GM19372 (cell line): ENCODE results near the gene RASD2.

Experiments used
- ATAC-seq: cut with Tn5 transposase; IDR thresholded peaks from one replicate; pipeline ENCODE4 v1.9.1; 2021; ENCODE audit warnings: mild to moderate bottlenecking, low read depth, moderate library complexity; ENCODE audit not compliant: unreplicated experiment

The RASD2 gene

DNA sequence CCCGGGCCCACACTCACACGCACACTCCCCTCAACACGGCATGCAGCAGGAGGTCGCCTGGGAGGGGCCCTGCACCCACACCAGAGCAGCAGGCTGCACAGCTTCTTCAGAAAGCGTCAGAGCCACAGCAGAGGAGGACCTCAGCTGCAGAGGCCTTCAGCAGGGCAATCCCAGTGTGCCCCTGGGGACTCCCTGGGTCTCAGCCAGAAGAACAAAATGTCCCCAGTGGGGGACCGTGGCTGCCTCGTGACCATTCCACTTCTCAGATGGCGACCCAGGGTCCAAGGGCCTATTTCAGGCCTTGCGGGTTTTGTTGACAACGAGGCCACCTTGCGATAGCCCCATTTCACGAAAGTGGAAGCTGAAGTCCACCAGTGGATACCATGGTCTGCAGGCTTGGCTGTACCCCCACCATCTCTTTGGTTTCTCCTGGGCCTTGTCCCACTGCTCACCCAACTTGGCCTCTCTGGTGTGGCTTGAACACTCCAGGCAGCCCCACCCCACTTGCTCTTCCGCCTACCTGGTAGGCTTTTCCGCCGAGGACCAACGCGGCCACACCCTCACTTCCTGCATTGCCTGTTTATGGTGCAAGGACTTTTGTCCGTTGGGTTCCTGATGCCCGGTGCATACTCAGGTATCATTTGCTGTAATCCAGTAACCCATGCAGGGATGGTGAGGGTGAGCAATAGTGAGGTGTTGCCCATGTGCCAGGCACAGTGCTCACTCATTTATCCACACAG is 38.4 kb downstream of the RASD2 start:
- no peak for ATAC-seq

- ATAC-seq = no peak
Measured at GRCh38 chr22:35580351-35581022, 39.9 kb downstream of the RASD2 start.

GRCh38 chr22:35581023-35581413 is 40.4 kb downstream of the RASD2 start:
- ATAC-seq = no peak

DNA sequence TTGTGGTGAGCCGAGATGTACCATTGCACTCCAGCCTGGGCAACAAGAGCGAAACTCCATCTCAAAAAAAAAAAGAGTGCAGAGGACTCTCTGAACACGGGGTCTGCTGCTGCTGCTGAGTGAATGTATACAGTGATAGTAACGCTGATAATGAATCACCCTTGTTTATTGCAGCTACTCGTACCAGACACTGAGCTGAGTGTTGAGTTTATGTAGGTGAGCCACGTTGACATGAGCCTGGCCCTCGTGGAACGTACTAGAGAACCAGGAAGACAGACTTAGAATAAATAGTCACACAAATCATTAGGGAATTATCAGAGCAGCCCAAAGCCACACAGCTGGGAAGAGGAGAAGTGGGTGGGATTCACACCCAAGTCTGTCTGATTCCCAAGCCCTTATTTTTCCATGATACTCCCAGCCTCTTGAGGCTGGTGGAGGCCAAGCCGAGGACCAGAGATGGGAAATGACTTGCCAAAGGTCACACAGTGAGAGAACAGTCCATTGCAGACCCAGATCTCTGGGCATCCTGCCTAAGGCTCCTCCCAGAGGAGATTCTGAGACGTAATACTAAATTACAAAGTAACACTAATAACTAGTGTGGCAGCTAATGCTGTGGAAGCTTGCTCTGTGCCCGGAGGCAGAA is 41.7 kb downstream of the RASD2 start:
- ATAC-seq = no peak

DNA sequence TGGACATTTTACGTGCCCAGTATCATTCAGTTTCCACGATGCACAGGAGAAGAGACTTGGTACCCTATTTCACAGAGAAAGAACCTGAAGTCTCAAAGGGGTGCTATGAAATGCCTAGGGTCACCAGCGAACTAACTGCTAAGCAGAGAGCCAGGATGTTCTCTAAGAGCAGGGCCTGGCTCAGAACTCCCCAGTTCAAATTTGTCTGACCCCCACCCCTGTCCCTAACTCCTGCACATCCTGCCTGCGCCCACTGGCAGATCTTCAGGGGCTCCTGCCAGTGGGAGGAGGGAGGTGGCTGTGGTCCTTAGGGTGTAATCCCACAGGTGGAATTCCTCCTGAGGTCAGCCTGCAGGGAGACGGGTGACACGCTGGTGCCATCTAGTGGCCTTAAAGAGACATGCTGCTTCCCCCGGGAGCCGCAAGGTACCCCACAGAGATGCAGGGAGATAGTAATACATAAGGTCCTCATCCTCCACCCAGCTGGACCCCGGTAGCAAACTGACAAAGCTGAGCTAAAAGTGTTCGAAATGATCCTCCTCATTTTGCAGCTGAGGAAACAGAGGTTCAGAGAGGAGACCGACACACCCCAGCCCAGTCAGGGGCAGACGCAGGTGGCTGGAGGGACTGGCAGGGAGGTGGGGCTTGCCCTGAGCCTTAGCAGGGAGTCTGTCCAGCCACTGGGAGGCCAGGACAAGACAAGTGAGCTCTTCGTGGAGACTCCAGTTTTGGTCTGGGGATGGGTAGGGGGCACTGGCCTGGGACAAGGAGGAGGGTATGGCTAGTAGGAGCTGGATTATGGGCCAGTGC is 42.4 kb downstream of the RASD2 start:
- ATAC-seq = no peak

- ATAC-seq = no peak
Measured at GRCh38 chr22:35586771-35587170, 46.1 kb downstream of the RASD2 start.

DNA sequence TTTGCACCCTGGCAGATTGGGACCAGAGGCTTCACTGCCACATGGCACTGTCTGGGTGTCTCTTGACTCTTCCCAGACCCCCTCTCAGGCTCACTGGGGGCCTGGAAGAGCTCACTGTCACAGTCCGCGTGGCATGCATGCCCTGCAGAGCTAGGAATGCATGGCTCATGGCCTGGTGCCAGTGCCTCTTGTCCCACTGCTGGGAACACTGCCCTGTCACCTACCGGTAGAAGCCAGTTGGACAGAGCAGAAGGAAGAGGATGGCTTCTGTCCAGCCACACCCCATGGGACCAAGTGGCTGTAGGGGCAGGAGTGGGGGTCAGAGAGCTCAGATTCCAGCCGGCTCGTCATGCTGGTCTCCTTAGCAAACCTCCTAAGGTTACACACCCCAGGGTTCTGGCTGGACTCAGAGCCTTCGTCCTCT is 46.8 kb downstream of the RASD2 start:
- no peak for ATAC-seq

DNA sequence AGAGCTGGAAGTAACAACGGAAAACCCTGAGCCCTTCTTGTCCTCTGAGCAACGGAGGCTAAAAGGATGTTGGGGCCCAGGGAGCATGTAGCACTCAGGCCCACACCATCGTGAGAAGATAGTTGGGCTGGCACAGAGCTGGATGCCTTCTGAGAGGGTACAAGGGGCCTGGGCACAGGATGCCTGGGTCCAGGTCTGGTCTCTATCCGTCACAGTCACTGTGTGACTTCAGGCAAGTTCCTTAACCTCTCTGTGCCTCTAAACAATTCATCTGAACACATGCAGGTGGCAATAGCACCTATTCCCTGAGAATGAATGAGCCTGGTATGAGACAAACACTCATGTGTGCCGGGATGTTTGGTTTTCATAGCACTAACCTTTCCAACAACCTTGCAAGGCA is 47.3 kb downstream of the RASD2 start:
- no peak for ATAC-seq

DNA sequence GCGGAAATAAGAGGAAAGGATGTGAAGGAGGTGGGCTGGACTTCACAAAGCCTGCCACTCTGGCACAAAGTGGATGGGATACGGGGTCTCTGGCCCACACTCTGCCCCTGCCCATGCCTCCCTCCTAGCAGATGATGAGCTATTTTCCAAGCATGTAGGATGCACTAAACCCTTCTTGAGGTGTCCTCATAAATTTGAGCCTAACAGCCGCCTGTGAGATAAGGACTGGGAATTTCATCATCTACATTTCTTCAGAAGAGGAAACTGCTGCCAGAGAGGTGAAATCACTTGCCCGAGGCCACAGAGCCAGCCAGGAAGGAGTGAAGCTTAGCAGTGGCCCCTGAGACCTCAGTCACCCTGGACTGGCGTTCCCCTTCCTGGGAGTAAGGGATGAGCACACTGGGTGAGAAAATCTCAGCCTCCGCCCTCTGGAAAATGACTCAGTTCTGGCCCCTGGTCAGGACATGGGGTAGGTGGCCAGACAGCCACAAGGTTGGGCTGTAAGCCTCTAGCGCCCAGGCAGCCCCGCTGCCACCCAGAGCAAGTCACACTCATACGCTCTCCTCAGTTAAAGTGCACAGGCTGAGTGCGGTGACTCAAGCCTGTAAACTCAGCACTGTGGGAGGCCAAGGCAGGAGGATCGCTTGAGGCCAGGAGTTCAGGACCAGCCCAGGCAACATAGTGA is 48.6 kb downstream of the RASD2 start:
- ATAC-seq = no peak

GRCh38 chr22:35589756-35590093 is 49.1 kb downstream of the RASD2 start:
- ATAC-seq = no peak

DNA sequence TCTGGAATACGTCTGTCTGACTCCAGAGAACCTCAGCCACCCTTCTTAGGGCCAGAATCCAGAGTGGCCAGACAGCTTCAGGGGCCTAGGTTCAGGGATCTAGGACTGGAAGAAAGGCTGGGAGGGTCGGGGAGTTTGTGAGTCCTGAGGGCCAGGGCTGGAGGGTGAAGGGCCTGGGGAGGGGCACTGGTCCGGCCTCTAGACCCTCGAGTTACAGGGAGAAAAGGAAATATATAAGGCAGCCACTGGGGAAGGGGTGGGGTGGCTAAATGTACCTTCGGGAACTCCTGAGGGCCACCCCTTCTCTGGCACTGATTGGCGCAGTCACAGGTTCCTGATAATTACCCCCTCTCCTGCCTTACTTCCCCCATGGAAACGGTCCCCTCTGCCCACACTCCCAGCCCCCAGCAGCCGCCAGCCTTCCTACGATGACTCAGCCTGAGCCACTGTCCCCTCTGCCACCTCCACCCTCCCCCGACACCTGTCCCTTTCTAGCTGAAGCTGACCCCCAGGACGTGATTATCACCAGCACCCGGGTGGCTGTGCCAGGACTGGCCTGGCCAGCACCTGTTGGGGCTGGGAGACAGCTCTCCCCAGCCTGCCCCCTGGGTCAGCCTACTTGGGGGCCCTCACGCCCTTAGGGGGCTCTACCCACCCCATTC is 50.1 kb downstream of the RASD2 start:
- no peak for ATAC-seq

DNA sequence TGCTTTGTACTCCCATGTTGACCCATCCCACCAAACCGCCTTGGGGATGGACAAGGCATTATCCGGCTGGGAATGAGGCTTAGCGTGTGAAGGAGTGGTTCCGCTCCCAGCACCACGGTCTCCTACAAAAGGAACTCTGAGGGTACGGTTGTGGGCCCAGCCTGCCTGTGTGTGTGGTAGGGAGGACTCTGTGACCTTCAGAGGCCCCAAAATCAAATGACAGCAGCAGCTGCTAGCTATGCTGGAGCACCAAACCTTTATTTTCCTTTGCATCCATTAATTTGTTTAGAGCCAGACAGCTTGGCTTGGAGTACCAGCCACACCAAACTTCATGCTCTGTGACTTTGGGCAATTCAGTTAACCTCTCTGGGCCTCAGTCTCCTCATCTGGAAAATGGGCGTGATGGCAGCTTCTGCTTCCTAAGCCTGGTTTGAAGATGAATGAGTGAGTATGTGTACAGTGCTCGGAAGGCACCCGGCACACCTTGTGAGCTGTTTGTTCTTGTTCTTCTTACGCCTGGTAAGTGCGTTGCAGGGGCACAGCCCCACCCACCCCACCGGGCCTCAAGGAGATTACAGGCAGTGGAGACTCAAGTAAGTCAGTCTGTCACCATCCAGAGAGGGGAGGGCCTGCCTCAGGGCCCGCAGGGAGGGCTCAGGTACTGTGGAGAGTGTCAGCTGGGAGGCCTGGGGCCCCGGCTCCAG is 51.2 kb downstream of the RASD2 start:
- ATAC-seq = no peak

GRCh38 chr22:35592418-35592967 is 51.9 kb downstream of the RASD2 start:
- no peak for ATAC-seq

GRCh38 chr22:35593071-35593890 is 52.6 kb downstream of the RASD2 start:
- ATAC-seq = no peak

DNA sequence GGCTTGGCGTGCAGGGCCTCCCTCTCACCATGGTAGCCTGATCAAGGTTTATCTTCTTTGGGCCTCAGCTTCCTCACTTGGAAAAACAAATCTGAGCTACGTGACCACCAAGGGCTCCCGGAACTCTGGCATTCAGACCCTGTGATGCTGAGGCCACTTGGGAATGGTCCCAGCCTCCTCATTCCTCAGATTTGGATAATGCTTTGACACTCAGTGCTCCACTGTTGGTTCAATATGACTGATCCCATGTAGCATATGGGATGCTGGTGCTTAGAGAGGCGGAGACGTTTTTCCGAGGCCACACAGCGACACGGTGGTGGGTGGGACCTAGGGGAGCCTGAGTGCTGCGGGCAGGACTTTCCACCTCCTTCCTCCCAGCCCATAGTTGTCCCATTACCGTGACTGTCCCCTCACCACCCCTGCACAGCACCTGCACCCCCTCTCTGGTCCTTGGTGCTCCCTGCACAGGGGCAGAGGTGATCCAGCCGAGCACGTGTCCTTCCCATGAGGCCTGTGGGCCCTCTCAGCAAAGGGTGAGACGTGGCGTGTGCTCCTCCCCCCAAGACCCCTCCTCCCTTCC is 53.4 kb downstream of the RASD2 start:
- ATAC-seq = no peak

- no peak for ATAC-seq
Measured at GRCh38 chr22:35594686-35595085, 54.1 kb downstream of the RASD2 start.

DNA sequence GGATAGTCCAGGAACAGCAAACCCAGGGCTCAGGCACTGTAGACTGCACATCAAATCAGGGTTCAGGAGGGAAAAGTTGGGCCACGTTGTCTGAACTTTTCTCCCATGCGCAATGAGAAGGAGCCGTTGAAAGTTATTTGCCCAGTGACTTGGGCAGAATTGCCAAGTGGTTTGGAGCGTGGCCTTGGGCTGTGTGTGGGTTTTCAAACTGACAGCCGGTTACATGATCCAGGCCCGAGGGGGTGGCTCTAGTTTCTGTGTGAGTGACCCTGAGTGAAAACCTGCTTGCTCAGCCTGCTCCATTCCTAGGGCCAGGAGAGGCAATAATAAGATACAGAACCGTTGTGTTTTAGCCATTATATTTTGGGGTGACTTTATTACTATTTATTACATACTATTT is 56.2 kb downstream of the RASD2 start:
- ATAC-seq = no peak
